HEK293 (cell line): ENCODE measurements around the gene TMEM179B.

Source experiments
- BCL11A ChIP-seq: fragments of 450-650 bp; formaldehyde crosslinking; IDR thresholded peaks from 2 replicates; pipeline ENCODE4 v1.5.1; 2016; ENCODE audit warnings: low read depth, missing biosample characterization, missing genetic modification characterization
- EGR2 ChIP-seq: fragments of 450-650 bp; formaldehyde crosslinking; IDR thresholded peaks from 2 replicates; pipeline ENCODE4 v1.5.1; 2016; ENCODE audit warnings: low read depth, missing biosample characterization, missing genetic modification characterization
- FEZF1 ChIP-seq: fragments of 450-650 bp; formaldehyde crosslinking; IDR thresholded peaks from 2 replicates; pipeline ENCODE4 v1.5.1; 2016; ENCODE audit warnings: missing biosample characterization, missing genetic modification characterization
- KLF1 ChIP-seq: fragments of 450-650 bp; formaldehyde crosslinking; IDR thresholded peaks from 2 replicates; pipeline ENCODE4 v1.5.1; 2016; ENCODE audit warnings: missing biosample characterization, missing genetic modification characterization
- MYNN ChIP-seq: fragments of 450-650 bp; formaldehyde crosslinking; IDR thresholded peaks from 2 replicates; pipeline ENCODE4 v1.5.1; 2016; ENCODE audit warnings: missing biosample characterization, missing genetic modification characterization, borderline replicate concordance
- REPIN1 ChIP-seq: fragments of 450-650 bp; formaldehyde crosslinking; IDR thresholded peaks from 2 replicates; pipeline ENCODE4 v1.5.1; 2017; ENCODE audit warnings: missing biosample characterization, missing genetic modification characterization, low read depth
- SCRT2 ChIP-seq: fragments of 450-650 bp; formaldehyde crosslinking; IDR thresholded peaks from 2 replicates; pipeline ENCODE4 v1.5.1; 2016; ENCODE audit warnings: missing biosample characterization, missing genetic modification characterization
- SP2 ChIP-seq: fragments of 450-650 bp; formaldehyde crosslinking; IDR thresholded peaks from 2 replicates; pipeline ENCODE4 v1.5.1; 2016; ENCODE audit warnings: missing biosample characterization, missing genetic modification characterization
- SP7 ChIP-seq: fragments of 450-650 bp; formaldehyde crosslinking; IDR thresholded peaks from 2 replicates; pipeline ENCODE4 v1.5.1; 2016; ENCODE audit warnings: missing biosample characterization, missing genetic modification characterization
- TRIM28 ChIP-seq: IDR thresholded peaks from 2 replicates; pipeline ENCODE4 v1.6.1; 2011; ENCODE audit warnings: low read length, control low read depth, borderline replicate concordance
- WT1 ChIP-seq: fragments of 450-650 bp; formaldehyde crosslinking; IDR thresholded peaks from 2 replicates; pipeline ENCODE4 v1.5.1; 2016; ENCODE audit warnings: missing biosample characterization, missing genetic modification characterization
- YY1 ChIP-seq: fragments of 450-650 bp; formaldehyde crosslinking; IDR thresholded peaks from 2 replicates; pipeline ENCODE4 v1.5.1; 2018; ENCODE audit warnings: missing biosample characterization, missing genetic modification characterization
- ZBTB20 ChIP-seq: fragments of 450-650 bp; formaldehyde crosslinking; IDR thresholded peaks from 2 replicates; pipeline ENCODE4 v1.5.1; 2016; ENCODE audit warnings: missing biosample characterization, missing genetic modification characterization
- ZBTB8A ChIP-seq: fragments of 450-650 bp; formaldehyde crosslinking; IDR thresholded peaks from 2 replicates; pipeline ENCODE4 v1.5.1; 2016; ENCODE audit warnings: missing biosample characterization, missing genetic modification characterization
- ZFP41 ChIP-seq: fragments of 450-650 bp; formaldehyde crosslinking; IDR thresholded peaks from 2 replicates; pipeline ENCODE4 v1.5.1; 2016; ENCODE audit warnings: missing biosample characterization, missing genetic modification characterization, borderline replicate concordance
- ZIC2 ChIP-seq: fragments of 450-650 bp; formaldehyde crosslinking; IDR thresholded peaks from 2 replicates; pipeline ENCODE4 v1.5.1; 2016; ENCODE audit warnings: missing biosample characterization, missing genetic modification characterization
- ZNF10 ChIP-seq: fragments of 450-650 bp; formaldehyde crosslinking; IDR thresholded peaks from 2 replicates; pipeline ENCODE4 v1.5.1; 2017; ENCODE audit warnings: missing biosample characterization, missing genetic modification characterization
- ZNF121 ChIP-seq: fragments of 450-650 bp; formaldehyde crosslinking; IDR thresholded peaks from 2 replicates; pipeline ENCODE4 v1.5.1; 2016; ENCODE audit warnings: missing biosample characterization, missing genetic modification characterization
- ZNF138 ChIP-seq: fragments of 450-650 bp; formaldehyde crosslinking; IDR thresholded peaks from 2 replicates; pipeline ENCODE4 v1.5.1; 2016; ENCODE audit warnings: missing biosample characterization, missing genetic modification characterization, borderline replicate concordance
- ZNF175 ChIP-seq: fragments of 450-650 bp; formaldehyde crosslinking; IDR thresholded peaks from 2 replicates; pipeline ENCODE4 v1.5.1; 2016; ENCODE audit warnings: missing biosample characterization, missing genetic modification characterization
- ZNF23 ChIP-seq: fragments of 450-650 bp; formaldehyde crosslinking; IDR thresholded peaks from 2 replicates; pipeline ENCODE4 v1.5.1; 2016; ENCODE audit warnings: missing biosample characterization, missing genetic modification characterization, borderline replicate concordance
- ZNF600 ChIP-seq: fragments of 450-650 bp; formaldehyde crosslinking; IDR thresholded peaks from 2 replicates; pipeline ENCODE4 v1.5.1; 2016; ENCODE audit warnings: missing biosample characterization, missing genetic modification characterization
- ZNF610 ChIP-seq: fragments of 450-650 bp; formaldehyde crosslinking; IDR thresholded peaks from 2 replicates; pipeline ENCODE4 v1.5.1; 2016; ENCODE audit warnings: missing biosample characterization, missing genetic modification characterization, borderline replicate concordance
- ZNF660 ChIP-seq: fragments of 450-650 bp; IDR thresholded peaks from 2 replicates; pipeline ENCODE4 v1.5.1; 2018; ENCODE audit warnings: missing biosample characterization, mild to moderate bottlenecking, missing genetic modification characterization
- ZNF670 ChIP-seq: fragments of 450-650 bp; formaldehyde crosslinking; IDR thresholded peaks from 2 replicates; pipeline ENCODE4 v1.5.1; 2016; ENCODE audit warnings: missing biosample characterization, missing genetic modification characterization, low read depth
- ZNF701 ChIP-seq: fragments of 450-650 bp; formaldehyde crosslinking; IDR thresholded peaks from 2 replicates; pipeline ENCODE4 v1.5.1; 2016; ENCODE audit warnings: missing biosample characterization, missing genetic modification characterization
- ZNF791 ChIP-seq: fragments of 450-650 bp; formaldehyde crosslinking; IDR thresholded peaks from 2 replicates; pipeline ENCODE4 v1.5.1; 2016; ENCODE audit warnings: missing biosample characterization, missing genetic modification characterization
- ZSCAN23 ChIP-seq: fragments of 450-650 bp; formaldehyde crosslinking; IDR thresholded peaks from 2 replicates; pipeline ENCODE4 v1.5.1; 2016; ENCODE audit warnings: missing biosample characterization, missing genetic modification characterization
- TF ChIP-seq, protein P1 (sequence below): fragments of 450-650 bp; formaldehyde crosslinking; optimal IDR thresholded peaks from 2 replicates; pipeline ENCODE3; 2016; ENCODE audit warnings: missing biosample characterization, mild to moderate bottlenecking, missing genetic modification characterization
- TF ChIP-seq, protein P2 (sequence below): fragments of 450-650 bp; formaldehyde crosslinking; IDR thresholded peaks from 2 replicates; pipeline ENCODE4; 2016; ENCODE audit warnings: missing biosample characterization, missing genetic modification characterization
- TF ChIP-seq, protein P3 (sequence below): fragments of 450-650 bp; formaldehyde crosslinking; IDR thresholded peaks from 2 replicates; pipeline ENCODE4 v1.5.1; 2016; ENCODE audit warnings: missing biosample characterization, missing genetic modification characterization
- TF ChIP-seq, protein P4 (sequence below): fragments of 450-650 bp; formaldehyde crosslinking; IDR thresholded peaks from 2 replicates; pipeline ENCODE4 v1.5.1; 2016; ENCODE audit warnings: missing biosample characterization, missing genetic modification characterization
- TF ChIP-seq, protein P5 (sequence below): fragments of 450-650 bp; formaldehyde crosslinking; IDR thresholded peaks from 2 replicates; pipeline ENCODE4 v1.5.1; 2016; ENCODE audit warnings: missing biosample characterization, missing genetic modification characterization

TMEM179B gene

DNA sequence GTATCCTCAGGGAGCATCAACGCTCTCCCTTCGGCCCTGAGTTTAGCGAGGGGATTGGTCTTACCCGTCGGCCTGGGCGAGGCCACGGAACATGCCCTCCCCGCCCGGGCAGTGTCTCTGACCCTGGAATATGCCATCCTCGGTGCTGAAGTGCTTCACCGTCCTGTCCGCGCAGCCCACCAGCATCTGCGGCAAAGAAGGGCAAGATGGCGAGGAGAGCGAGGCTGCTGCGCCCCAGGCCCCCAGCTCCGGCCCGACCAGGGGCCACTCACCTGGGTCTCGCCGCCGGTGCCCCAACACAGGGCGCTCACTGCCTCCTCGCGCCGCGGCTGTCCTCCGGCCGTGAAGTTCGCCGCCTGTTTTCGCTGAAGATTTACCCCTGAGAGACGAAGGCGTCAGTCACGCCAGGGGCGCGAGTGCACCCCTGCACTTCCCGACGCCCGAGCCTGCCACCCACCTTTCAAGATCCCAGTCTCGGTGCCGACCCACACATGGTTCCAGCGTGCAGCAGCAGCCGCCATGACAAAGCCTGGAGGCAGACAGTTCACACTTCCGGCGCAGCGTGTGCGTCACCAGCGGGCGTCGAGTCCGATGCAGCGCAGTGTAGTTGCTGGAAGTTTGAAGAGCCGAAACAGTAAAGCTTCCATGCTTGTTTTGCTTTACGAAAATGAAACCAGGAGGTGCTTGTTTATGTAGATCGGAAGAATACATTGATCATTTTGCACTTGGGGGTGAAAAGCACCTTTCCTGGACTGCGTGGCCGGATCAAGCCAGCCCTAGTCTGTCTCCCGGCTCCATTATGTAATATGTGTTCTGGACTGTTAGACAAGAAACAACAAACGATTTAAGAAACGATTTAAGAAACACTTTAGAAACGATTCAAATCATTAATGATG lies 52.1 kb downstream of the TMEM179B start, which contains the start of gene WDR74 (continued):
- 0 out of 2 replicates have a peak, but pooled peaks have one; percentile 22 for TF ChIP-seq ZNF610
- TF ChIP-seq TRIM28: peak; percentile 19; the same call in 1 of the 2 replicates
- peak; percentile 81 for TF ChIP-seq EGR2
- no peak for TF ChIP-seq ZNF670
- TF ChIP-seq, protein P1, sequence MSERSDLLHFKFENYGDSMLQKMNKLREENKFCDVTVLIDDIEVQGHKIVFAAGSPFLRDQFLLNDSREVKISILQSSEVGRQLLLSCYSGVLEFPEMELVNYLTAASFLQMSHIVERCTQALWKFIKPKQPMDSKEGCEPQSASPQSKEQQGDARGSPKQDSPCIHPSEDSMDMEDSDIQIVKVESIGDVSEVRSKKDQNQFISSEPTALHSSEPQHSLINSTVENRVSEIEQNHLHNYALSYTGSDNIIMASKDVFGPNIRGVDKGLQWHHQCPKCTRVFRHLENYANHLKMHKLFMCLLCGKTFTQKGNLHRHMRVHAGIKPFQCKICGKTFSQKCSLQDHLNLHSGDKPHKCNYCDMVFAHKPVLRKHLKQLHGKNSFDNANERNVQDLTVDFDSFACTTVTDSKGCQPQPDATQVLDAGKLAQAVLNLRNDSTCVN: peak; percentile 45
- peak; percentile 78 for TF ChIP-seq ZBTB20
- no peak for TF ChIP-seq ZNF791 (tag by site-specific recombination)
- TF ChIP-seq YY1 (tag by site-specific recombination): peak; percentile 93
- peak; percentile 61 for TF ChIP-seq SP7
- peak; percentile 76 for TF ChIP-seq ZBTB8A (tag by site-specific recombination)
- TF ChIP-seq FEZF1 (tag by site-specific recombination): peak; percentile 12; the same call in 1 of the 2 replicates
- no peak for TF ChIP-seq SCRT2 (tag by site-specific recombination)
- TF ChIP-seq, protein P2, sequence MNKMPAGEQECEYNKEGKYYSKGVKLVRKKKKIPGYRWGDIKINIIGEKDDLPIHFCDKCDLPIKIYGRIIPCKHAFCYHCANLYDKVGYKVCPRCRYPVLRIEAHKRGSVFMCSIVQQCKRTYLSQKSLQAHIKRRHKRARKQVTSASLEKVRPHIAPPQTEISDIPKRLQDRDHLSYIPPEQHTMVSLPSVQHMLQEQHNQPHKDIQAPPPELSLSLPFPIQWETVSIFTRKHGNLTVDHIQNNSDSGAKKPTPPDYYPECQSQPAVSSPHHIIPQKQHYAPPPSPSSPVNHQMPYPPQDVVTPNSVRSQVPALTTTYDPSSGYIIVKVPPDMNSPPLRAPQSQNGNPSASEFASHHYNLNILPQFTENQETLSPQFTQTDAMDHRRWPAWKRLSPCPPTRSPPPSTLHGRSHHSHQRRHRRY (tag by site-specific recombination): no peak
- TF ChIP-seq ZNF600: peak; percentile 93
- TF ChIP-seq MYNN (tag by site-specific recombination): no peak
- TF ChIP-seq ZIC2 (tag by site-specific recombination): peak; percentile 10; the same call in 1 of the 2 replicates
- TF ChIP-seq BCL11A (tag by site-specific recombination): no peak
- no peak for TF ChIP-seq WT1 (tag by site-specific recombination)
- TF ChIP-seq ZNF660 (tag by site-specific recombination): 0 out of 2 replicates have a peak, but pooled peaks have one; percentile 45
- TF ChIP-seq ZNF10 (tag by site-specific recombination): no peak
- no peak for TF ChIP-seq ZNF175 (tag by site-specific recombination)
- TF ChIP-seq, protein P3, sequence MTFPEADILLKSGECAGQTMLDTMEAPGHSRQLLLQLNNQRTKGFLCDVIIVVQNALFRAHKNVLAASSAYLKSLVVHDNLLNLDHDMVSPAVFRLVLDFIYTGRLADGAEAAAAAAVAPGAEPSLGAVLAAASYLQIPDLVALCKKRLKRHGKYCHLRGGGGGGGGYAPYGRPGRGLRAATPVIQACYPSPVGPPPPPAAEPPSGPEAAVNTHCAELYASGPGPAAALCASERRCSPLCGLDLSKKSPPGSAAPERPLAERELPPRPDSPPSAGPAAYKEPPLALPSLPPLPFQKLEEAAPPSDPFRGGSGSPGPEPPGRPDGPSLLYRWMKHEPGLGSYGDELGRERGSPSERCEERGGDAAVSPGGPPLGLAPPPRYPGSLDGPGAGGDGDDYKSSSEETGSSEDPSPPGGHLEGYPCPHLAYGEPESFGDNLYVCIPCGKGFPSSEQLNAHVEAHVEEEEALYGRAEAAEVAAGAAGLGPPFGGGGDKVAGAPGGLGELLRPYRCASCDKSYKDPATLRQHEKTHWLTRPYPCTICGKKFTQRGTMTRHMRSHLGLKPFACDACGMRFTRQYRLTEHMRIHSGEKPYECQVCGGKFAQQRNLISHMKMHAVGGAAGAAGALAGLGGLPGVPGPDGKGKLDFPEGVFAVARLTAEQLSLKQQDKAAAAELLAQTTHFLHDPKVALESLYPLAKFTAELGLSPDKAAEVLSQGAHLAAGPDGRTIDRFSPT (tag by site-specific recombination): no peak
- TF ChIP-seq, protein P4, sequence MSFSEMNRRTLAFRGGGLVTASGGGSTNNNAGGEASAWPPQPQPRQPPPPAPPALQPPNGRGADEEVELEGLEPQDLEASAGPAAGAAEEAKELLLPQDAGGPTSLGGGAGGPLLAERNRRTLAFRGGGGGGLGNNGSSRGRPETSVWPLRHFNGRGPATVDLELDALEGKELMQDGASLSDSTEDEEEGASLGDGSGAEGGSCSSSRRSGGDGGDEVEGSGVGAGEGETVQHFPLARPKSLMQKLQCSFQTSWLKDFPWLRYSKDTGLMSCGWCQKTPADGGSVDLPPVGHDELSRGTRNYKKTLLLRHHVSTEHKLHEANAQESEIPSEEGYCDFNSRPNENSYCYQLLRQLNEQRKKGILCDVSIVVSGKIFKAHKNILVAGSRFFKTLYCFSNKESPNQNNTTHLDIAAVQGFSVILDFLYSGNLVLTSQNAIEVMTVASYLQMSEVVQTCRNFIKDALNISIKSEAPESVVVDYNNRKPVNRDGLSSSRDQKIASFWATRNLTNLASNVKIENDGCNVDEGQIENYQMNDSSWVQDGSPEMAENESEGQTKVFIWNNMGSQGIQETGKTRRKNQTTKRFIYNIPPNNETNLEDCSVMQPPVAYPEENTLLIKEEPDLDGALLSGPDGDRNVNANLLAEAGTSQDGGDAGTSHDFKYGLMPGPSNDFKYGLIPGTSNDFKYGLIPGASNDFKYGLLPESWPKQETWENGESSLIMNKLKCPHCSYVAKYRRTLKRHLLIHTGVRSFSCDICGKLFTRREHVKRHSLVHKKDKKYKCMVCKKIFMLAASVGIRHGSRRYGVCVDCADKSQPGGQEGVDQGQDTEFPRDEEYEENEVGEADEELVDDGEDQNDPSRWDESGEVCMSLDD (tag by site-specific recombination): no peak; the same call in 1 of the 2 replicates
- no peak for TF ChIP-seq ZFP41 (tag by site-specific recombination)
- TF ChIP-seq ZNF701: no peak
- TF ChIP-seq KLF1 (tag by site-specific recombination): no peak
- TF ChIP-seq ZSCAN23: no peak
- peak; percentile 48 for TF ChIP-seq SP2 (tag by site-specific recombination)
- no peak for TF ChIP-seq ZNF138 (tag by site-specific recombination)
- TF ChIP-seq ZNF121 (tag by site-specific recombination): peak; percentile 34; the same call in 1 of the 2 replicates
- TF ChIP-seq, protein P5, sequence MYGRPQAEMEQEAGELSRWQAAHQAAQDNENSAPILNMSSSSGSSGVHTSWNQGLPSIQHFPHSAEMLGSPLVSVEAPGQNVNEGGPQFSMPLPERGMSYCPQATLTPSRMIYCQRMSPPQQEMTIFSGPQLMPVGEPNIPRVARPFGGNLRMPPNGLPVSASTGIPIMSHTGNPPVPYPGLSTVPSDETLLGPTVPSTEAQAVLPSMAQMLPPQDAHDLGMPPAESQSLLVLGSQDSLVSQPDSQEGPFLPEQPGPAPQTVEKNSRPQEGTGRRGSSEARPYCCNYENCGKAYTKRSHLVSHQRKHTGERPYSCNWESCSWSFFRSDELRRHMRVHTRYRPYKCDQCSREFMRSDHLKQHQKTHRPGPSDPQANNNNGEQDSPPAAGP (tag by site-specific recombination): no peak
- TF ChIP-seq REPIN1 (tag by site-specific recombination): no peak
- no peak for TF ChIP-seq ZNF23 (tag by site-specific recombination)
